Breast epithelium (tissue), 4 donors: ENCODE data around the gene MRFAP1L1. TPM values are rescaled to one million over a fixed set of nuclear protein-coding genes. Genes with fewer than 3 reads are reported as not detected.
A peak's percentile ranks its signal among the peaks of the same experiment; 100 is the strongest.

Experiments used
- DNase-seq, 2 donors: peaks; one replicate each; pipeline ENCODE4 v3.0.0-alpha.2; 2019; ENCODE audit warnings: low spot score in 2 of 2
- H3K27ac ChIP-seq, 2 donors: fragments of 200-600 bp; sonication (generic) in 1 of 2; one replicate each; pipeline ENCODE4 v1.5.1; 2016 to 2019; ENCODE audit warnings: mild to moderate bottlenecking in 1 of 2
- H3K27me3 ChIP-seq, 2 donors: fragments of 200-600 bp; sonication (generic) in 1 of 2; one replicate each; pipeline versions ENCODE4 v1.5.1 to v1.6.0; 2017 to 2019; ENCODE audit warnings: control low read depth in 1 of 2, mild to moderate bottlenecking in 1 of 2
- H3K36me3 ChIP-seq: fragments of 200-600 bp; one replicate; pipeline ENCODE4 v1.5.1; 2019
- H3K4me1 ChIP-seq, 2 donors: fragments of 200-600 bp; sonication (generic); one replicate each; pipeline ENCODE4 v1.5.1; 2016 to 2019; ENCODE audit warnings: control low read depth in 1 of 2
- H3K4me3 ChIP-seq, 3 donors: fragments of 200-600 bp; sonication (generic); 1 replicate in 2 of 3; 2 replicates in 1 of 3; pipeline ENCODE4 v1.5.1; 2016 to 2019; ENCODE audit warnings: mild to moderate bottlenecking in 3 of 3, moderate library complexity in 2 of 3
- H3K9me3 ChIP-seq, 2 donors: fragments of 200-600 bp; sonication (generic) in 1 of 2; one replicate each; pipeline ENCODE4 v1.5.1; 2016 to 2019; ENCODE audit warnings: control low read depth in 1 of 2
- CTCF ChIP-seq, 3 donors: fragments of 450-650 bp; IDR thresholded peaks; one replicate each; pipeline ENCODE4 v1.5.1; 2016 to 2017; ENCODE audit warnings: antibody characterized with exemption in 3 of 3, mild to moderate bottlenecking in 3 of 3, moderate library complexity in 3 of 3
- POLR2A ChIP-seq: fragments of 450-650 bp; IDR thresholded peaks from one replicate; pipeline ENCODE4 v1.6.1; 2016; ENCODE audit warnings: antibody characterized with exemption, mild to moderate bottlenecking, moderate library complexity
- POLR2AphosphoS5 ChIP-seq, 3 donors: sonication (generic); formaldehyde crosslinking; IDR thresholded peaks; one replicate each; pipeline ENCODE4 v1.6.1; 2017; ENCODE audit warnings: antibody characterized with exemption in 3 of 3
- intact Hi-C: fragments of 100-400 bp; cut with DNase I; formaldehyde crosslinking; loops from one replicate; pipeline ENCODE4 v1.15.1; 2023; ENCODE audit warnings: low total_unique reads
- total RNA-seq, 3 donors: library from RNA; depleted of rRNA; stranded (reverse); fragments of >200 nt; gene quantifications; one replicate each; pipeline ENCODE4 v1.1.0, GENCODE V29; 2016

MRFAP1L1 gene
- total RNA-seq, 3 donors from 2014 or later: 48.0 to 78.0 (median 70.1) TPM

GRCh38 chr4:6733358-6734164 is 23.9 kb upstream of the MRFAP1L1 start:
- TF ChIP-seq CTCF (IDR thresholded peaks at IDR 0.05) (no peak), POLR2A (no peak)
- peak overlapping the region; percentile 60 to 75 for H3K27ac ChIP-seq
- H3K36me3 ChIP-seq: no peaks in the 10 kb centered on the region
- peaks cover 10 to 11% of the 10 kb centered on the region in 2 donors for H3K4me1 ChIP-seq
- no peaks in the 10 kb centered on the region for H3K9me3 ChIP-seq
- H3K4me3 ChIP-seq: no peak overlapping the region
- DNase-seq: no peak
- no peaks in the 10 kb centered on the region for H3K27me3 ChIP-seq
- intact Hi-C loops: loop anchor here (2.0 kb wide), 1 partner anchor 53 kb away; no protein-coding TSS in a partner anchor

GRCh38 chr4:6732441-6733357 is 23.0 kb upstream of the MRFAP1L1 start:
- TF ChIP-seq CTCF (IDR thresholded peaks at IDR 0.05) (no peak), POLR2AphosphoS5 (IDR thresholded peaks at IDR 0.05) (no peak), POLR2A (no peak)
- Histone ChIP-seq H3K27ac (peak overlapping the region; percentile 60 to 75), H3K27me3 (no peaks in the 10 kb centered on the region), H3K9me3 (no peaks in the 10 kb centered on the region), H3K4me1 (peaks cover 10 to 11% of the 10 kb centered on the region in 2 donors), H3K4me3 (peak overlapping the region in 1 of 3 donors; percentile 22), H3K36me3 (no peaks in the 10 kb centered on the region)
- intact Hi-C loops: loop anchor here (2.0 kb wide), 1 partner anchor 54 kb away; no protein-coding TSS in a partner anchor
- DNase-seq: peak in 1 of 2 donors; percentile 76

- no peak overlapping the region for H3K27ac ChIP-seq
- peaks cover 10 to 11% of the 10 kb centered on the region in 2 donors for H3K4me1 ChIP-seq
- H3K9me3 ChIP-seq: no peaks in the 10 kb centered on the region
- no peak for TF ChIP-seq POLR2AphosphoS5 (IDR thresholded peaks at IDR 0.05)
- no peak for TF ChIP-seq CTCF (IDR thresholded peaks at IDR 0.05)
- TF ChIP-seq POLR2A: no peak
- no peaks in the 10 kb centered on the region for H3K27me3 ChIP-seq
- H3K4me3 ChIP-seq: no peak overlapping the region
- H3K36me3 ChIP-seq: no peaks in the 10 kb centered on the region
- intact Hi-C loops: loop anchor here (2.0 kb wide), 1 partner anchor 55 kb away; no protein-coding TSS in a partner anchor
- DNase-seq: no peak
Measured at GRCh38 chr4:6731780-6732179, 22.1 kb upstream of the MRFAP1L1 start.

- H3K27ac ChIP-seq: no peak overlapping the region
- H3K4me1 ChIP-seq: peaks cover 10 to 11% of the 10 kb centered on the region in 2 donors
- no peak overlapping the region for H3K4me3 ChIP-seq
- DNase-seq: no peak
- no peaks in the 10 kb centered on the region for H3K9me3 ChIP-seq
- no peaks in the 10 kb centered on the region for H3K27me3 ChIP-seq
- TF ChIP-seq CTCF (IDR thresholded peaks at IDR 0.05) (no peak), POLR2A (no peak), POLR2AphosphoS5 (IDR thresholded peaks at IDR 0.05) (no peak)
- H3K36me3 ChIP-seq: no peaks in the 10 kb centered on the region
- intact Hi-C loops: no loop called here
Measured at GRCh38 chr4:6731318-6731675, 21.6 kb upstream of the MRFAP1L1 start.
